Karpas-422 (cell line): ENCODE data around the gene ENTPD6. TPM values are rescaled to one million over a fixed set of nuclear protein-coding genes. Genes with fewer than 3 reads are reported as not detected.

Experiments
- DNase-seq: peaks from one replicate; pipeline ENCODE4 v3.0.0-alpha.2; 2015
- H2AFZ ChIP-seq: fragments of 200-600 bp; sonication (generic); 2 replicates; pipeline ENCODE4 v1.6.1; 2014; ENCODE audit warnings: antibody characterized with exemption, low read length, mixed read lengths
- H3K27ac ChIP-seq: fragments of 200-600 bp; sonication (generic); 2 replicates; pipeline ENCODE4 v1.5.1; 2014; ENCODE audit warnings: mild to moderate bottlenecking, low read length, moderate library complexity
- H3K27me3 ChIP-seq: fragments of 200-600 bp; sonication (generic); 2 replicates; pipeline ENCODE4 v1.6.1; 2014; ENCODE audit warnings: low read length, mixed read lengths
- H3K36me3 ChIP-seq: fragments of 200-600 bp; sonication (generic); 2 replicates; pipeline ENCODE4 v1.6.1; 2014; ENCODE audit warnings: low read length, mixed read lengths; ENCODE audit not compliant: insufficient read depth
- H3K4me1 ChIP-seq: fragments of 200-600 bp; sonication (generic); 2 replicates; pipeline ENCODE4 v1.6.1; 2014; ENCODE audit warnings: mild to moderate bottlenecking, low read length, mixed read lengths
- H3K4me2 ChIP-seq: fragments of 200-600 bp; sonication (generic); 2 replicates; pipeline ENCODE4 v1.6.1; 2014; ENCODE audit warnings: low read length, low read depth, mild to moderate bottlenecking; ENCODE audit not compliant: poor library complexity, severe bottlenecking
- H3K4me3 ChIP-seq: fragments of 200-600 bp; sonication (generic); 2 replicates; pipeline ENCODE4 v1.5.1; 2014; ENCODE audit warnings: mild to moderate bottlenecking, antibody characterized with exemption, low read length, mixed read lengths
- H3K79me2 ChIP-seq: fragments of 200-600 bp; sonication (generic); 2 replicates; pipeline ENCODE4 v1.6.1; 2014; ENCODE audit warnings: mild to moderate bottlenecking, low read length, mixed read lengths
- H3K9ac ChIP-seq: fragments of 200-600 bp; sonication (generic); 2 replicates; pipeline ENCODE4 v1.6.0; 2014; ENCODE audit warnings: low read length
- H3K9me2 ChIP-seq: fragments of 200-600 bp; sonication (generic), shearing (Covaris generic); replicated peaks from 2 replicates; pipeline ENCODE4 v1.6.0; 2014; ENCODE audit warnings: mild to moderate bottlenecking, low read length, moderate library complexity; ENCODE audit not compliant: insufficient read depth
- H3K9me3 ChIP-seq: fragments of 300-700, 200-600 bp; sonication (generic); 2 replicates; pipeline ENCODE4 v1.6.1; 2014; ENCODE audit warnings: low read length, mixed read lengths
- H4K20me1 ChIP-seq: fragments of 200-600 bp; sonication (generic); 2 replicates; pipeline ENCODE4 v1.6.1; 2014; ENCODE audit warnings: mild to moderate bottlenecking, antibody characterized with exemption, low read length, low read depth; ENCODE audit not compliant: insufficient read depth
- total RNA-seq: library from RNA; depleted of rRNA; stranded (reverse); fragments of >200 nt; shearing (Covaris generic); gene quantifications from 2 replicates; pipeline ENCODE4 v1.2.3, GENCODE V29; 2014; ENCODE audit warnings: low replicate concordance

ENTPD6 gene
- total RNA-seq, 1 experiment from 2014 or later = 100 TPM

GRCh38 chr20:25252686-25253421, 57.3 kb downstream of the ENTPD6 start:
- Histone ChIP-seq H3K4me2 (peak overlapping the region; percentile 80), H3K27me3 (no peaks in the 10 kb centered on the region), H3K9ac (no peak overlapping the region), H3K4me1 (peaks cover 54% of the 10 kb centered on the region), H3K9me2 (no peaks in the 10 kb centered on the region), H3K36me3 (peaks cover 59% of the 10 kb centered on the region), H4K20me1 (peaks cover 80% of the 10 kb centered on the region), H2AFZ (no peak overlapping the region), H3K79me2 (peaks cover 97% of the 10 kb centered on the region), H3K9me3 (no peaks in the 10 kb centered on the region), H3K27ac (peak overlapping the region; percentile 55), H3K4me3 (no peak overlapping the region; the same call in 1 of the 2 replicates)
- DNase-seq = no peak

DNA sequence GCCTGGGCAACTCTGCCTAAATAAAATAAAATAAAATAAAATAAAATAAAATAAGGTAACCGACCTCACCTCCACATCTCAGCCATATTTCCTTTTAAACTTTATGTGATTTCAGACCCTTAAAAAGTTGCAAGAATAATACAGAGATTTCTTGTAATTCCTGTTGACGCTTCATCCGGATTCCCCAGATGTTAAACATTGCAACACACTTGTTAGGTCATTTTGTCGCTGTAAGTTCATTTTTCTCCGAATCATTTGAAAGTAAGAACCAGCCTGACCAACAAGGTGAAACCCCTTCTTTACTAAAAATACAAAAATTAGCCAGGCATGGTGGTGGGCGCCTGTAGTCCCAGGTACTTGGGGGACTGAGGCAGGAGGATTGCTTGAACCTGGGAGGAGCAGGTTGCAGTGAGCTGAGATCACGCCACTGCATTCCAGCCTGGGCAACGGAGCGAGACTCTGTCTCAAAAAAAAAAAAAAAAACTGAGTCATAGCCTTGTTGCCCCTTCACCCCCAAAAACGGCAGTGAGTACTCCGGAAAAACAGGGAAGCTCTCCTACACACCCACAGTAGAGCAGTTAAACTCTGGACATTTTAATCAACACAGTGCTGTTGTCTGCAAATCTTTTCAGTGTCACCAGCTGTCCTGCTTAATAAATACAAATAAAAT, 58.2 kb downstream of the ENTPD6 start:
- H3K4me2 ChIP-seq = no peak overlapping the region
- H3K4me3 ChIP-seq = no peak overlapping the region
- H3K27ac ChIP-seq = no peak overlapping the region
- peaks cover 87% of the 10 kb centered on the region for H4K20me1 ChIP-seq
- DNase-seq = no peak
- H3K9ac ChIP-seq = no peak overlapping the region
- no peaks in the 10 kb centered on the region for H3K9me2 ChIP-seq
- H2AFZ ChIP-seq = no peak overlapping the region
- H3K27me3 ChIP-seq = no peaks in the 10 kb centered on the region
- H3K4me1 ChIP-seq = peaks cover 54% of the 10 kb centered on the region
- peaks cover 98% of the 10 kb centered on the region for H3K79me2 ChIP-seq
- no peaks in the 10 kb centered on the region for H3K9me3 ChIP-seq
- H3K36me3 ChIP-seq = peaks cover 68% of the 10 kb centered on the region

- no peak overlapping the region for H3K4me3 ChIP-seq
- H2AFZ ChIP-seq = no peak overlapping the region
- 0 out of 2 replicates have a peak overlapping the region, but pooled peaks have one; percentile 9 for H3K27ac ChIP-seq
- H3K4me2 ChIP-seq = no peak overlapping the region
- no peaks in the 10 kb centered on the region for H3K9me3 ChIP-seq
- no peaks in the 10 kb centered on the region for H3K27me3 ChIP-seq
- no peak overlapping the region for H3K9ac ChIP-seq
- H3K79me2 ChIP-seq = peaks cover 98% of the 10 kb centered on the region
- DNase-seq = no peak
- no peaks in the 10 kb centered on the region for H3K9me2 ChIP-seq
- peaks cover 49% of the 10 kb centered on the region for H3K4me1 ChIP-seq
- H4K20me1 ChIP-seq = peaks cover 86% of the 10 kb centered on the region
- peaks cover 73% of the 10 kb centered on the region for H3K36me3 ChIP-seq
Measured at GRCh38 chr20:25254571-25254970, 59.1 kb downstream of the ENTPD6 start.

GRCh38 chr20:25254986-25255680, 59.6 kb downstream of the ENTPD6 start:
- Histone ChIP-seq H3K9ac (no peak overlapping the region), H3K27ac (0 out of 2 replicates have a peak overlapping the region, but pooled peaks have one; percentile 9), H3K79me2 (peaks cover 98% of the 10 kb centered on the region), H3K4me2 (no peak overlapping the region), H3K36me3 (peaks cover 76% of the 10 kb centered on the region), H2AFZ (no peak overlapping the region), H3K9me2 (no peaks in the 10 kb centered on the region), H3K4me3 (no peak overlapping the region), H3K4me1 (peaks cover 43% of the 10 kb centered on the region), H3K27me3 (no peaks in the 10 kb centered on the region), H3K9me3 (no peaks in the 10 kb centered on the region), H4K20me1 (peaks cover 81% of the 10 kb centered on the region)
- DNase-seq = no peak

GRCh38 chr20:25256226-25256859, 60.8 kb downstream of the ENTPD6 start:
- Histone ChIP-seq H4K20me1 (peaks cover 69% of the 10 kb centered on the region), H3K27me3 (no peaks in the 10 kb centered on the region), H3K9ac (no peak overlapping the region), H3K9me2 (no peaks in the 10 kb centered on the region), H3K27ac (0 out of 2 replicates have a peak overlapping the region, but pooled peaks have one; percentile 27), H3K79me2 (peaks cover 96% of the 10 kb centered on the region), H3K9me3 (no peaks in the 10 kb centered on the region), H3K36me3 (peaks cover 71% of the 10 kb centered on the region), H2AFZ (no peak overlapping the region), H3K4me3 (no peak overlapping the region), H3K4me2 (no peak overlapping the region), H3K4me1 (peaks cover 31% of the 10 kb centered on the region)
- no peak for DNase-seq

- Histone ChIP-seq H3K9ac (no peak overlapping the region), H3K27ac (peak overlapping the region; percentile 27; the same call in 1 of the 2 replicates), H3K36me3 (peaks cover 69% of the 10 kb centered on the region), H3K9me3 (no peaks in the 10 kb centered on the region), H2AFZ (no peak overlapping the region), H3K79me2 (peaks cover 92% of the 10 kb centered on the region), H3K4me1 (peaks cover 23% of the 10 kb centered on the region), H3K4me2 (no peak overlapping the region), H3K9me2 (no peaks in the 10 kb centered on the region), H4K20me1 (peaks cover 62% of the 10 kb centered on the region), H3K27me3 (no peaks in the 10 kb centered on the region), H3K4me3 (no peak overlapping the region)
- no peak for DNase-seq
Measured at GRCh38 chr20:25257130-25257529, 61.6 kb downstream of the ENTPD6 start.

- H4K20me1 ChIP-seq = peaks cover 54% of the 10 kb centered on the region
Measured at GRCh38 chr20:25257756-25258475, 62.4 kb downstream of the ENTPD6 start.

More at GRCh38 chr20:25257756-25258475, 62.4 kb downstream of the ENTPD6 start:
- no peak overlapping the region for H2AFZ ChIP-seq
- DNase-seq = no peak
- no peaks in the 10 kb centered on the region for H3K9me3 ChIP-seq
- H3K9ac ChIP-seq = no peak overlapping the region
- peaks cover 65% of the 10 kb centered on the region for H3K36me3 ChIP-seq
- no peak overlapping the region for H3K4me2 ChIP-seq
- peaks cover 15% of the 10 kb centered on the region for H3K4me1 ChIP-seq
- H3K27ac ChIP-seq = no peak overlapping the region
- H3K79me2 ChIP-seq = peaks cover 84% of the 10 kb centered on the region
- no peaks in the 10 kb centered on the region for H3K9me2 ChIP-seq
- H3K4me3 ChIP-seq = no peak overlapping the region
- no peaks in the 10 kb centered on the region for H3K27me3 ChIP-seq
